Loucy (cell line): ENCODE data around the gene EGLN1.

Source experiments
- CTCF ChIP-seq: fragments of 200-600 bp; sonication (generic); conservative IDR thresholded peaks from 2 replicates; pipeline ENCODE4 v1.5.1; 2014; ENCODE audit warnings: mild to moderate bottlenecking, antibody characterized with exemption, low read length
- EZH2phosphoT487 ChIP-seq: fragments of 200-600 bp; IDR thresholded peaks from 2 replicates; pipeline ENCODE4 v1.6.1; 2018; ENCODE audit warnings: antibody characterized with exemption, mild to moderate bottlenecking, moderate library complexity, borderline replicate concordance

- no peak for TF ChIP-seq CTCF
- TF ChIP-seq EZH2phosphoT487 = no peak
These were observed 15.0 kb downstream of the EGLN1 start for GRCh38 chr1:231407049-231407448.
